HG03103 (cell line): ENCODE data around the gene MAPKAPK3.

ENCODE experiments used
- ATAC-seq: cut with Tn5 transposase; IDR thresholded peaks from one replicate; pipeline ENCODE4 v1.9.1; 2021; ENCODE audit warnings: low read depth; ENCODE audit not compliant: unreplicated experiment

MAPKAPK3 gene

DNA sequence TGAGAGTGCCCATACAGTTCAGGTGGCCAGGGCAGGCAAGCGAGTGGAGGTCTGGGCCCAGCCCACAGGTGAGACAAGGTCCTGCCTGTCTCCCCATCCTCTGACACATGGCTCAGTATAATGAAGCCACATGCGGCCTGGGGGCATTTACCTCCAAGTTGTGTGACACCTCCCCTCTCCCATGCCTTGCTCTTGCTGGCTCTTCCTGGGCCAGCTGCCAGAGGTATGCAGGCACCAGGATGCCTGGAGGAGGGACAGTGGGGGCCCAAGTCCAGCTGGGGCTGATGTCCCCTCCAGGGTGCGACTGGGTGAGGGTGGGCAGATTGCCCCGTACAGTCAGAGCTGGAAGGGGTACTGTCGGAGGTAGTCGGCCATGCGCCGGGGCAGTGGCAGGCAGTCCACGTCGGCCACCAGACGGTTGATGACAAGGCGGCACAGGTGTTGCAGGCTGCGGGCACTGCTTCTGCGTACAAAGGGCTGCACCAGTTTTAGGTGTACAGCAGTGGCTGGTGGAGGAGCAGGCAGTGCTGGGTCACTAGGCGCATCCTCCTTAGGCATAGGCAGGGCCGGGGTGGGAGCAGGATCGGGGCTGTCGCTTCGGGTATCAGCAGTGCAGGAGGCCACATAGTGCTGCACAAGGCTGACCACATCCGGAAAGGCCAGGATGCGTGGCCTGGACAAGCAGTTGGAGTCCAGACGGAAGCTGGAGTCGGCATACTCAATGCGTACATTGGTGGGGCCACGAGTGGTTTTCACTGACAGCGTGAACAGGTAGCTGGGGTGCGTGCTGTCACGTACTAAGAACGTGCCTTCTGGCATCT lies 9.5 kb upstream of the MAPKAPK3 start:
- no peak for ATAC-seq

DNA sequence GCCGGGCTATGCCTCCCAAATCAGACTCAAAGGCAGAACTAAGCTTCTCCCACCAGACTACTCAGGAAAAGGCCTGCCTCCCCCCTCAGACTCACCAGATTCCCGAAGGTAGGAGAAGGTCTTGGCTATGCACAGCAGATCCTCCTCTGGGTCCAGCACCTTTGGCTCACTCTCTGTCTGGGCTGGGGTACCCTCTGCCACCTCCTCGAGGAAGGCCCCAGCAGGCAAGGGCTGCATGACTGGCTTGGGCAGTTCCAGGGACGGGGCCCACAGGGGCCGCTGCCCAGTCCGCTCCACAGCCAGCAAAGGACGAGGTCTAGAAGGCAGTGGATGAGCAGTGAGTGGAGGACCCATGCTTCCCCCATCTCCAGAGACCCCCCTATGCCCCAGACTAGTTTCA lies 8.7 kb upstream of the MAPKAPK3 start:
- ATAC-seq = no peak

DNA sequence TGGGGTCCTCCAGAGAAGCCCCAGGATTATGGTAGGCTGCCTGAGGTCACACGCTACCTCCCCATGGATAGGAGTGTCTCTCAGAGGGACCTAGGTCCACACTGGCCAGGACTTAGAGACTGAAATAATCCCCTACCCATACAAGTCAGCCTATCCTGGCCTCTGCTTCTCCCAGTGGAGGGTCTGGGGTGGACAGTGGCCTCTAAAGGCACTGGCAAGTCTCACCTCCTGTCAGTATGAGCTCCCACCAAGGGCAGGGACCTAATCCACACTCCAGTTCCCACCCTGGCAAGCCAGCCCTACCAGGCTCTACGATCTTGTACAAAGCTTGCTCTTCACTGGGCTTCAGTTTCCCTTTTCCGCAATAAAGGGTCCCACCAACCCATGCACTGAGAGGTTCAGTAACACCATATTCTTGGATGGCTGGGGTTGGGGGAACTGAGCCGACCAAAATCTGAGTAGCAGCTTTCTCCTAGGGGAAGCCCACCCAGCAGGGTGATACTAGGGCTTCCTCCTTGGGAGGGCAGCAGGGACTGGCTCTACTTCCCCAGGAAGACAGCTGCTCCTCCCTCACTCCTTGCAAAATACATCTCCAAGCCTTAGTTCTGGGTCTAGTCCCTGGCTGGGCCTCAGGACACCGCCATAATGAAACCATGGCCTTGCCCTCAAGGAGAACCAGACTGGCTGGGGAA lies 7.7 kb upstream of the MAPKAPK3 start:
- no peak for ATAC-seq

DNA sequence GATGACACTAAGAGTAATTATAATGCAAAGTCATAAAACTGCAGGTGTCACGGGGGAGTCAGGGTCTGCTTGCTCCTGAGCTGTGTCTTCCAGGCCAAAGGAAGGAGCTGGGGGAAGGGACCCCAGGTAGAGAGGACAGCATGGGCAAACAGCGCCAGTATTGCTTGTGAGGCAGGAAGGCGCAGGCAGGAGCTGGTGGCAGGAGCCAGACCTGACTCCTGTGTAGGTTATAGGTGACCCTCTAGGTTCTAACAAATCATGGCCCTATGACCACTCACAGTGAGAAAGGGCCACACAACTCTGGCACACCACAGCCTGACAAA lies 7.2 kb upstream of the MAPKAPK3 start:
- no peak for ATAC-seq

DNA sequence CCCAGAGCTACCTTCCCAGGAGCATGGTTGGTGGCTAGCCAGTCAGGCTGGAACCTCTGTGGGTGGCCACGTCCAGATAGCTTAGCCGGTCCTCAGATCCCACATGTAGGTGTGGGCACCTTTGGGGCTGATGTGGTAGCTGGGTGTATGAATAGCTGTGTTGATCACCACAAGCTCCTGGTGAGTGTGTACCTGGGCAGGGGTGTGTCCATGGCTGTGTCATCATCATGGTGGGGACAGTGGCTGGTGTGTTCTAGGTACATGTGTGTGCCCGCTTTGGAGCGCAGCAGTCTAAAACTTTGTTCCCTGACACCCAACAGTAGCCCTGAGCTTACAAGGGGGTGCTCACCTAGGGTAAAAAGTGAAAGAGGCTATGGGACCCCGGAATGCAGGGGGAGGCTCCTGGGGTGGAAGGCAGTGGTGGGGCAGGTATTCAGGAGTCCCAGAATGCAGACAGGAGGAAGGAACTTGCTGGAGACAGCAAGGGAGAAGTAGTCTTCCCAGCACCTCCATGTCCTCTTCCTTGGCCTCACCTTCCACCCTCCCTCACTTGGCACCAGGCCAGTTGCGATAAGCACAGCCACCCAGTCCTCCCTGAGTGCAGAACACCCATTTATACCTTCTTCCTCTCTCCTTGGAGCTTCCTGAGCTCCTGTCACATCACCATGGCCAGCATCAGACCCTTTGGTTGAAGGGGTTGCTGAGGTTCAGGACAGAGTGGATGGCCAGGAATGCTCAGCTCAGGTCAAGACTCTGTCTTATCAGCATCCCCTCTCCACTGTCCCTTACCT lies 6.6 kb upstream of the MAPKAPK3 start:
- ATAC-seq = no peak

DNA sequence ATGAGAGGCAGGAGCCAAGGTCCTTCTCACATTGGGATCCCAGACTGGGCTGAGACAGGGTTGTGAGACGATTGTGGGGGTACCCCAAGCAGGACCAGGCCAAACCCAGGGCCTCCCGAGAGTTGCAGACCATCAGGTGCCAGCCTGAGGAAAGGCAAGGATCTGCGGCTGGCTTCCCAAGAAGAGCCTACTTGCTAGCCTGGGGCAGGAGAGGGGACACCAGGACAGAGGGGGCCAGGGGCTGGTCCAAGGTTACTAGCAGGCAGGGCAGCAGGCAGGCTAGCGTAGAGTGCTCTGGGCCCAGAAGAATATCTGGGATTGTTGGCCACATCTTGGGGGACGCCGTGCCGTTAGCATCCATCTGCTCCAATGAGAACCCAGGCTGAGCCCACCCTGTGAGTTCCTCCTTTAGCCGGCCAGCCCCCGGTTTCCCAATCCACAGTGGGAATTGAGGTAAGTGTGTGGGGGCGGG lies 5.9 kb upstream of the MAPKAPK3 start:
- no peak for ATAC-seq

DNA sequence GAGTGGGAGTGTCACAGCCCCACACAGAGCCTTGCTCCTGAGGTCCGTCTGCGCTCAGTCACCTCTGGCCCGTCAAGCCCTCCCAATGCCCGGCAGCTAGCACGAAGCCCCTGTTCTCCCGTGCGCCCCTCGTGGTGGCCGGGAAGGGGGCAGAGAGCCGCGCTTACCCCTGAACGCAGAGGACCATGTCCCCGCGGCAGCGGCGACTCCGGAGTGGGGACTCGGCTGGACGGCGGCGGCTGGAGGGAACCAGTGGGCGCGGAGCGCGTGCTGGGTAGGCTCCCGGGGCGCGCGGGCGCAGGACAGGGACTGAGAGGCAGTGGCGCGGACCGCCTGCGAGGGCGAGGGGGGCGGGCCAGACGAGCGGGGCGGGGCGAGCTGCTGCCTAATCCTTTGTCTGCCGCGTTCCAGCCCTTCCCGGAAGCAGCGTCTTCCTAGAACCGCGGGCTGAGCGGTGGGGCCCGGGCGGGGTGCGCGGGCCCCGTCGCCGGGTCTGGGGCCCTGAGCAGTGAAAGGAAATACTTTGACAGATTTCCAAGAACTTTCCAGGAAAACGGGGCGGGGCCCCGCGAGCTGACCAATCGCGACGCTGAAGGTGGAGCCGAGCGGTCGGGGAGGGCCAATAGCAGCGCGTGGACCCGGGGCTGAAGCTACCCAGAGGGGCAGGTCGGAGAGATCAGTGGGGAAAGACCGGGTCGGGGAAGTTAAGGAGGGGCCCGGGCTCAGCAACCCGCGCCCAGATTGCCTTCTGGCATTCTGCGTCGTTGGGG lies 5.3 kb upstream of the MAPKAPK3 start, which contains the start of gene CISH:
Gene CISH (minus strand): TSS at position 311 of the 770 bp plus-strand sequence. CDS start 124 bp downstream, at position 187.
- peak; percentile 64 for ATAC-seq

DNA sequence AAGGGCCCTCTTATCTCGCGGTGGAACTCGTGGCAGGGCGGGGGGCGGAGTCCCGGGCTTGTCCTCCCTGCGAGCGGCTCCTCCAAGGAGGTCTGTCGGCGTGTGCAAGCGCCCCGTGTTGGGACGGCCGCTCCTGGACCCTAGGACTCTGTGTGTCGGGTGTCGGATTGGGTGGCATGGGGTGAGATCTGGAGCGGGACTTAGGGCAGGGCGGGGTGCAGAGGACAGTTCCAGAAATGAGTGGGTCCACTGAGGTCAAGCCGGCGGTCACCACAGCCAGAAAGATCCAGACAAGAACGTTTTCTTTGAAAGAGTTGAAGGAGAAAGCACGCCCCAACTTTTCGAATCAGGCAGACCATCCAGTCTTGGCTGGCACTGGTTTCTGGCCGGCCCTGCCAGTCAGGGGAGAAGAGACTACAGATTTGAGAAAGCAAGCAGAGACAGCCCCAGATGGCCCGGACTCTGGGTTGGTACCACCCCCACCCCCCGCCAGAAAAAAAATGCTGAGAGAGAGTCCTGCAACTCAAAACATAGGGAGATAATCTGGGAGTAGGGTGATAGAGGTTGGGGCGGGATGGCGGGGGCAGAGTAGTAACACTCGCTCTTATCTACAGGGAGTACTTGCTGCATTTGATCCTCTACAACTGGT lies 4.6 kb upstream of the MAPKAPK3 start:
- no peak for ATAC-seq

DNA sequence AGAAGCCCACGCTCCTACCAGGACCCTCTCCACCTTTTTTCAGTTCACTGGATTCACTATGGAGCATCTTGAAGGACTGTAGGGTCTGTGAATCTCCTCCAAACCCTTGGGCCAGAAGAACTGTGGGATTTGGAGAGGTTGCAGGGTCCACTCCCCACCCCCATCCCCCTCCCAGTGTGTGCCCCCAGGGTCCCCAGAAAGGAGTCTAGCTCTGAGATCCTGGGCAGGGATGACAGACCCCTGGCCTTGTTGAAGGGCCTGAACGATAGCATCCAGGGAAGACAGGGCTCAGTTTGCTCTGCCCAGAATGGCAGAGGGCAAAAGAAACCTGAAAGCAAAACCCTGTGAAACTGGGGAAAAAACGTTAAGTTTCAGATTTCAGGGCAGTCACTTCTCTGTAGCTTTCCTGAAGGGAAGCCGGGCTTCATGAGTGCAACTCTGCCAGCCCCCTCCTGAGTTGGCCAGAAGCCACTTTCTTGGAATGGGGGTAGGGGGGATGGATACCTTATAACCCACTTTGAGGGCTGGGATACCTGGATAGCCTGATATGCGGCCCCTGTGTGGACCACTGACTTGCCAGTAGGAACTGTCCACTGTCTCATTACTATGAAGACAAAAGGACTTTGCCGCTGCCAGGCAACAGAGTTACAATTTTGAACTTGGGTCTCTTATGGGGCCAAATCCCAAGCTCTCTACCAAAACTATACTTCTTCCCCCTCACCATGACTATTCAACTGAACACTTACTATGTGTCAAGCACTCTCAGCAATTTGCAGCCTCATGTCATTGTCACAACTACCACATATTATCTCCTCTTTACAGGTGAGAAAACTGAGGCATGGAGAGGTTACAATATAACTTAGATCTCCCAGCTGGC lies 3.7 kb upstream of the MAPKAPK3 start:
- ATAC-seq = no peak

DNA sequence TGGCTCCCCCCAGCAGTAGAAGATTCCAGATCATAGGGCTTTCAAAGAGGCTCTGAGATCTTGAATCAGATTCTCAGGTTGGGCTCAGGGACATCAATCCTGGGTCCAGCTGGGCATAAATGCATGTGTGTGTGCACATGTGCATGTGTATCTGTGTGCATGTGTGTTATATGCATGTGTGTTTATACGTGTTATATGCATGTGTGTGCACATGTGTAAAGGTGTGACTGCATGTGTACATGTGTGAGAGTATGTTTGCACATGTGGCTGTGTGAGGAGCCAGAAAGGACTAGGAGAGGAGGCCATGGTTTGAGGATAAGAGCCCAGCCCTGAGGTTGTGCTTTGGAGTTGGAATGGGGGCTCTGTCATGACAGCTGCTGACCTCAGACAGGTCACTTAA lies 1.8 kb upstream of the MAPKAPK3 start:
- ATAC-seq = no peak

DNA sequence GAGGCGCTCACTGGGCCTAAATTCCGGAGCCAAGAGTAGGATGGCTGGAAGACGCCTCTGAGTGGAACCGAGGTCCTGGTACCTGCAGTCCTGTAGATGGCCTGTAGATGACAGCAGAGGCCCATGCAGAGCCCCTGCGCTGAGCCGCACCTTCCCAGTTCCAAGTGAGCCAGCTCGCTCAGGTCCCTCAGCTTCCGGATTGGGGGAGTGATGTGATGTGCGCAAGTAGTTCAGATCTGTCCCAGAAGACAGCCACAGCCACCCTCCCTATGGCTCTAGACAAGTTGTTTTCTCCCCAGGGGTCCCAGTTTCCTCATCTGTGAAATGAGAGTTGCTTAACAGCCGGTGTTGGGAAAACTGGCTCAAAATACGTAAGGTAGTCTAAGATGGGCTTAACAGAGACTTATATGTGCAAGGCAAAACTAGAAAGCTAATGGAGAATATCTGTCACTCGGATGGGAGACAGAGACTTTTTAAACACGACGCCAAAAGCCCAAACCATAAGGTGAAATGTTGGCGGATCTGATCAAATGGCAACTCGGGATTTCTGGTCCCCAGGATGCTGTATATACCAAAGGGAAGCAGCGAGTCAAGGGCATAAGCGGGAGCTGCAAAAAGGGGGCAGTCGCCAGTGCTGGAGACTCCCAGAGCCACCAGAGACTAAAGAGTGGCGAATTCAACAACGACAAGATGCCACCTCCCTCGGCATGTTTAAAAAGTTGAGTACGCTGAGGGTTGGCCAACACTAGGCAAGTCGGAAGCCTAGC lies 765 bp upstream of the MAPKAPK3 start:
- ATAC-seq = no peak

DNA sequence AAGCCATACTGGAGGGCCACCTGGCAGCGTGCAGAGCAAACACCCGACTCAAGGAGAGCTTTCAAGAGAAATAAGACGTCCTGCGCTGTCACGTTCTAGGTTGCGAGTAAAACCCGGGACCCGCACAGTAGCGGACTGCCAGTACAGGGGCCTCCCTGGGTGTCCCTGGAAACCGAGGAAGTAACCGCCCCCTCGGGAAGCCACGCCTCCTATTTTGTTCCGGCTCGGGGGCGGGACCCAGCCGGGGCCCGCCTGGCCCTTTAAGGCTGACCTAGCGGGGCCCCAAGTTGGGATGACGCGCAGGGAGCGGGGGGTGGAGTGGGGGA lies 218 bp upstream of the MAPKAPK3 start:
- ATAC-seq = peak; percentile 52

DNA sequence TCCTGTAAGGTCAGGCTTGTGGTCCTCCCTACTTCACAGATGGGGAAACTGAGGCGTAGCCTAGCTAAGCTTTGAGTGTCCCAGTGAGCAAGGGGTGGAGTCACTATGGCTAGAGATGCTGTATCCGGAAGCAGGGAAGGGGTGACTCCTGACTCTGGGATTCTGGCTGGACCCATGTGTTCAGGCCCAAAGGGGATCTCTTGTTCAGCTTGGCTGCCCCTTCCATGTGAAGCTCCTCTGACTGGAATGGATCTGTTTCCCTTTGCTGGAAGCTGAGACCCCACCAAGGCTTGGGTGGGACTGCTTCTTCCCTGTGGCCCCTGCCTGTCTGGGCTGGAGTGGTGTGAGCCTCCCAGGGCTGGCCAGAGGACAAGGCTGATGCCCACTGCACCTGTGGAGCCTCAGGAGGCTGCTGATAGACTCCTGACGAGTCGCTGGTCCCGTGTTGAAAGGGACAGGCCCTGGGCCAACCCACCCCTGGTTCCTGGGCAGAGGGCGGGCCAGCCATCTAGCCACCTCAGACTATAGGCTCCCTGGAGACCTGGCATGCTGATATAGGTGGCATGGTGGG lies 1.0 kb downstream of the MAPKAPK3 start:
- ATAC-seq = no peak

DNA sequence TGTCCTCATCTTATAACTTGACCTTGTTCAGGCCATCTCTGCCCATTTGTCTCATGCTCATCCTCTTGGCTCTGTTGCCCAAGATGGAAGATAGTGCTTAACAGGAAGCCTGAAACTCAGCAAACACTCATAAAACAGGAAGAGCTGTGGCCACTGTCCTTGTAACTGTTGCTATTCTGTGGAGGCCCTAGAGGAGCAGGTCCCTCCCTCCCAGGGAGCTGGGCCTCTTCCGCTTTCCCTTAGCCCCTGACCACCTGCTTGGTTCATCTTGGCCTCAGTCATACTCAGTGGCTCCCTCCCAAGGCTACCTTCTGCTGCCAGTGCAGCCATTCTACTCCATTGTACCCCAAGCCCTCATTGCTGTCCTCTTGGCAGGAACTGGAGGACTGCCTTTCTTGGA lies 3.5 kb downstream of the MAPKAPK3 start:
- no peak for ATAC-seq

DNA sequence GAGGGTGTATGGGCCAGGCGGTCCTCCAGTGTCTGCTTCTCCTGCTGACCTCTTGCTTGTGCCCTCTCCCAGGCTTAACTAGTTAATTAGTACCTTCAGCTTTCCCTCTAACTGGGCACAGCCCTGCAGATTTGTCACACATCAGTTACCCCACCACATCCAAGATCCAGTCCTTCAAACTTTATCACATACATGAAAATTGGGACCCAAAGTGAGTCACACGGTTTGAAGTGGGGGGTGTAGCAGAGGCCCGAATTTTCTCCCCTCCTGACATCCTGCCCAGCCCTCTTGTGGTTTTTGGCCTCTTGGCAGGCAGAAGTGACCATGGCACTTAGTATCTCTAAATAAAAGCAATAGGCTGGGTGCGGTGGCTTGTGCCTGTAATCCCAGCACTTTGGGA lies 3.9 kb downstream of the MAPKAPK3 start:
- no peak for ATAC-seq

DNA sequence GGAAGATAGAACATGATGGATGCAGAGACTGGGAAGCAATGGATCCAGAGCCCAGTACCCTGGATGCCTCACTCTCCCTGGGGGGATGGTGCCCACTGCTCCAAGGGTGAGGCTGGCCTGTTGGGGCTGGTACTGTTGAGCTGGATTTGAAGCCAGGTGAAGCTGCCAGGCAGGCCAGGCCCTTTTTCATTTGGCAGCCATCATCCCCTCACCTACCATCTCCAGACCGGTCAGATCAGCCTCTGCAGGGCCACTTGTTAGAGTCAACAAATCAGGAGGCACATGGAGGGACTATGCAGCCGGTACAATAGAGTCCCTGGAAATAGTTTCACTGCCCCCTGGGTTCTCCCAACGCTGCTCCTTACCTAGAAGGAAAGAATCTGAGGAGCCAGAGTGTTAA lies 5.9 kb downstream of the MAPKAPK3 start:
- no peak for ATAC-seq

DNA sequence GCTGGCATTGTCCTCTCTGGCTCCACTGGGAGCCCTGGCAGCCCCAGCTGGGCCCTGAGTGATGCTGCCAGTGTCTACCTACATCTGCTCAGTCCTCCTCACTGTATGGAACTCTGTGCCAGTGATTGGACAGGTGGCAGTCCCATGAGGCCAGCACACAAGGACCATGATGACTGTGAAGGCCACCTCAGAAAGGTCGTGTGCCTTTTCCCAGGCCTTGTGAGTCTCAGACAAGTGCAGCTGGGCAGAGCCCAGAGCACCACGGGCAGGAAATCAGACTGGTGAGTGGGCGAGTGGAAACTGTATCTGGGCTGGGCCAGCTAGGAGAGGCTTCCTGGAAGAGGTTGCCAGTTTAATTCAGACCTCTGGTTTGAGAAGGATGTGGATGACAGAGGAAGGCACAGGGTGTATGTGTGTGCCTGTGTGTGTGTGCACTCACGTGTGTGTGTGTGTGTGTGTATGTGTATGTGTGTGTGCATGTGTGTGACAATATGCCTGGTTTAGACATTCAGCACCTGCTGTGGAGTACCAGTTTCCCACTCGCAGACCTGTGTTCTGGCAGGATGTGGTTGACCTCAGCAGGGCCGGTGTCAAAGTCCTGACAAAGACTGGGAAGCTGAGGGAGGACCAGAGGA lies 7.0 kb downstream of the MAPKAPK3 start:
- no peak for ATAC-seq

DNA sequence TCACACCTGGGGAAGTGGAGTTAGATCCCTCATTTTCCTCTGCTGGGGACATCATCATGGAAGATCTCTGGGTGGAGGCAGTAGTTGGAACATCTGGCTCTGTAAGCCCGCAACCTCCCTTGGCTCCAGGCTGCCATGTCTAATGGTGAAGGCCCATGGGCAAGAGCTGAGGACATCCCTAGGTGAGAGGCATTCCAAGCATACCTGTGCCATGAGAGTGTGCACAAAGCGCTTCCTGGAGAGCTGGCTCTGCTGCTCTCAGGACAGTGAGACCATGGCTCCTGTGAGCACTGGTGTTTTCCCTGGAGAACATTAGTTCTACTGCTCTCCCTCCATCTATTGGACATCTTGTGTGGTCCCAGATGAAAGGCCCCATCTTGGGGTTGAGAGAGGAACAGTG lies 7.7 kb downstream of the MAPKAPK3 start:
- ATAC-seq = no peak
